ENCODE results near the gene COL7A1. TPM values are rescaled to one million over a fixed set of nuclear protein-coding genes. Genes with fewer than 3 reads are reported as not detected.

COL7A1 gene
- total RNA-seq, 1 donor from 2014 or later: 28.7 TPM

GRCh38 chr3:48516571-48516970, 78.6 kb downstream of the COL7A1 start:
- H2AFZ ChIP-seq (ENCODE audit: low read depth, low read length): no peak overlapping the region
- FAIRE-seq: no peak
- no peak overlapping the region for H3K4me3 ChIP-seq (ENCODE audit: insufficient read depth, low read depth, low read length)
- H3K79me2 ChIP-seq (ENCODE audit: insufficient read depth, low read length): no peaks in the 10 kb centered on the region
- Mint-ChIP-seq H3K9me3 (ENCODE audit: unreplicated experiment) (no peaks in the 10 kb centered on the region), H3K36me3 (ENCODE audit: low read depth, unreplicated experiment) (peaks cover 11% of the 10 kb centered on the region), H3K4me1 (ENCODE audit: low read depth, unreplicated experiment) (no peaks in the 10 kb centered on the region), H3K27ac (ENCODE audit: unreplicated experiment) (no peak overlapping the region), H3K27me3 (ENCODE audit: low read depth, unreplicated experiment) (no peaks in the 10 kb centered on the region), H3K4me3 (ENCODE audit: unreplicated experiment) (no peak overlapping the region)
- no peak overlapping the region for H3K4me2 ChIP-seq (ENCODE audit: low read length)
- no peak overlapping the region for H3K27ac ChIP-seq (ENCODE audit: low read depth, low read length)
- H3K36me3 ChIP-seq (ENCODE audit: insufficient read depth, low read length): no peaks in the 10 kb centered on the region
- TF ChIP-seq EZH2 (IDR thresholded peaks at IDR 0.05; ENCODE audit: insufficient read depth, low read length): no peak
- TF ChIP-seq, protein P1, sequence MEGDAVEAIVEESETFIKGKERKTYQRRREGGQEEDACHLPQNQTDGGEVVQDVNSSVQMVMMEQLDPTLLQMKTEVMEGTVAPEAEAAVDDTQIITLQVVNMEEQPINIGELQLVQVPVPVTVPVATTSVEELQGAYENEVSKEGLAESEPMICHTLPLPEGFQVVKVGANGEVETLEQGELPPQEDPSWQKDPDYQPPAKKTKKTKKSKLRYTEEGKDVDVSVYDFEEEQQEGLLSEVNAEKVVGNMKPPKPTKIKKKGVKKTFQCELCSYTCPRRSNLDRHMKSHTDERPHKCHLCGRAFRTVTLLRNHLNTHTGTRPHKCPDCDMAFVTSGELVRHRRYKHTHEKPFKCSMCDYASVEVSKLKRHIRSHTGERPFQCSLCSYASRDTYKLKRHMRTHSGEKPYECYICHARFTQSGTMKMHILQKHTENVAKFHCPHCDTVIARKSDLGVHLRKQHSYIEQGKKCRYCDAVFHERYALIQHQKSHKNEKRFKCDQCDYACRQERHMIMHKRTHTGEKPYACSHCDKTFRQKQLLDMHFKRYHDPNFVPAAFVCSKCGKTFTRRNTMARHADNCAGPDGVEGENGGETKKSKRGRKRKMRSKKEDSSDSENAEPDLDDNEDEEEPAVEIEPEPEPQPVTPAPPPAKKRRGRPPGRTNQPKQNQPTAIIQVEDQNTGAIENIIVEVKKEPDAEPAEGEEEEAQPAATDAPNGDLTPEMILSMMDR (IDR thresholded peaks at IDR 0.05; ENCODE audit: insufficient read depth, low read depth, low read length): no peak
- DNase-seq (ENCODE audit: low read depth): no peak
- H3K9me3 ChIP-seq (ENCODE audit: insufficient read depth, low read depth, low read length): no peaks in the 10 kb centered on the region
- H3K4me1 ChIP-seq (ENCODE audit: insufficient read depth, low read length): no peaks in the 10 kb centered on the region
- no peaks in the 10 kb centered on the region for H4K20me1 ChIP-seq (ENCODE audit: insufficient read depth, low read length)
- no peaks in the 10 kb centered on the region for H3K27me3 ChIP-seq (ENCODE audit: insufficient read depth, low read length)
- H3K9ac ChIP-seq (ENCODE audit: low read length): no peak overlapping the region

DNA sequence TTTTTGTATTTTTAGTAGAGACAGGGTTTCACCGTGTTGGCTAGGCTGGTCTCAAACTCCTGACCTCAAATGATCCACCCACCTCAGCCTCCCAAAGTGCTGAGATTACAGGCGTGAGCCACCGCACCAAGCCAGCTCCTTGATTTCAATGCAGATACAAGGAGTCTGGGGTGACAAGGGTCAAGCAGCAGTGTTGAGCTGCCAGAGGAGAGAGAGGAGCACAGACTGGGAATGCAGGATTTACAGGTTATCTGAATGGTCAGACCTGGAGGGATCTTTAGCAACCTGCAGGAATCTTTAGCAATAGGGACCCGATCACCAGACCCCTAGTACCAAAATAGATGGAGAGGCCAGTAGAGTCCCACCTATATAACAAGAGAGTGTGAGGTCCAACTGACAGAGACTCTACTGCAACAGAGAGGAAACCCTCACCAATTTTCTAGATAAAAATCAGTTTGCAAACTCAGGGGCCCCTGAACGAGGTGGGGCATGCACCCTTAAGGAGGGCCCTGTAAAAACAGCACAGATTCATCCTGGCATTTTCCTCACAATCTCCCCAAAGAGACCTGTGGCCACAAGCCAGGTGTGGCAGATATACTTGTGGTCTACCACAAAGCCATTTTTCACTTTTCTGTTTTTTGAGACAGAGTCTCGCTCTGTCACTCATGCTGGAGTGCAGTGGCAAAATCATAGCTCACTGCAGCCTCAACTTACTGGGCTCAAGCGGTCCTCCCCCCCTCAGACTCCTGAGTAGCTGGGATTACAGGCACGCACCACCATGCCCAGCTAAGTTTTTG, 80.5 kb downstream of the COL7A1 start:
- Mint-ChIP-seq H3K27ac (ENCODE audit: unreplicated experiment) (no peak overlapping the region), H3K9me3 (ENCODE audit: unreplicated experiment) (no peaks in the 10 kb centered on the region), H3K4me3 (ENCODE audit: unreplicated experiment) (no peak overlapping the region), H3K27me3 (ENCODE audit: low read depth, unreplicated experiment) (no peaks in the 10 kb centered on the region), H3K36me3 (ENCODE audit: low read depth, unreplicated experiment) (peaks cover 7% of the 10 kb centered on the region), H3K4me1 (ENCODE audit: low read depth, unreplicated experiment) (no peaks in the 10 kb centered on the region)
- H3K4me2 ChIP-seq (ENCODE audit: low read length): no peak overlapping the region
- no peak for TF ChIP-seq EZH2 (IDR thresholded peaks at IDR 0.05; ENCODE audit: insufficient read depth, low read length)
- no peaks in the 10 kb centered on the region for H3K79me2 ChIP-seq (ENCODE audit: insufficient read depth, low read length)
- no peak overlapping the region for H2AFZ ChIP-seq (ENCODE audit: low read depth, low read length)
- no peak overlapping the region for H3K9ac ChIP-seq (ENCODE audit: low read length)
- FAIRE-seq (no peak), DNase-seq (ENCODE audit: low read depth) (no peak)
- H4K20me1 ChIP-seq (ENCODE audit: insufficient read depth, low read length): no peaks in the 10 kb centered on the region
- no peak overlapping the region for H3K27ac ChIP-seq (ENCODE audit: low read depth, low read length)
- H3K27me3 ChIP-seq (ENCODE audit: insufficient read depth, low read length): no peaks in the 10 kb centered on the region
- no peaks in the 10 kb centered on the region for H3K4me1 ChIP-seq (ENCODE audit: insufficient read depth, low read length)
- no peaks in the 10 kb centered on the region for H3K36me3 ChIP-seq (ENCODE audit: insufficient read depth, low read length)
- no peak overlapping the region for H3K4me3 ChIP-seq (ENCODE audit: insufficient read depth, low read depth, low read length)
- no peaks in the 10 kb centered on the region for H3K9me3 ChIP-seq (ENCODE audit: insufficient read depth, low read depth, low read length)

Small RNA genes within 50 kb of the gene (microRNA-seq; reads per million reads assigned to microRNA genes)
- gene MIR4793 (not detected), gene MIR6823 (1.6 reads per million), gene MIR711 (not detected)

Other genes starting within 250 kb of the COL7A1 start
- gene FBXW12, start 223.1 kb downstream of the COL7A1 start, total RNA-seq: not detected in 2 replicates
- 42.0 and 59.2 TPM in 2 replicates for gene PLXNB1, start 165.2 kb downstream of the COL7A1 start, total RNA-seq
- gene CCDC51, start 155.2 kb downstream of the COL7A1 start, total RNA-seq: 16.4 and 16.5 TPM in 2 replicates
- gene TMA7, start 155.1 kb downstream of the COL7A1 start, total RNA-seq: 252 and 272 TPM in 2 replicates
- 6.2 and 6.6 TPM in 2 replicates for gene ATRIP, start 148.6 kb downstream of the COL7A1 start, total RNA-seq
- 333 and 346 TPM in 2 replicates for gene SHISA5, start 91.2 kb downstream of the COL7A1 start, total RNA-seq
- 27.5 and 27.8 TPM in 2 replicates for gene PFKFB4, start 38.5 kb downstream of the COL7A1 start, total RNA-seq
- gene UCN2, start 31.5 kb downstream of the COL7A1 start, total RNA-seq: 2.8 and 3.3 TPM in 2 replicates
- 190 and 199 TPM in 2 replicates for gene UQCRC1, start 14.3 kb upstream of the COL7A1 start, total RNA-seq
- gene TMEM89, start 26.4 kb upstream of the COL7A1 start, total RNA-seq: 0.36 and 0.48 TPM in 2 replicates
- 30.3 and 32.0 TPM in 2 replicates for gene SLC26A6, start 40.1 kb upstream of the COL7A1 start, total RNA-seq
- gene CELSR3, start 67.6 kb upstream of the COL7A1 start, total RNA-seq: 8.6 and 10.2 TPM in 2 replicates
- 18.3 and 21.6 TPM in 2 replicates for gene NCKIPSD, start 90.6 kb upstream of the COL7A1 start, total RNA-seq
- 92.9 and 104 TPM in 2 replicates for gene IP6K2, start 121.9 kb upstream of the COL7A1 start, total RNA-seq